SW 1271 (cell line): ENCODE data around the gene SYNE3.

ENCODE experiments used
- DNase-seq, 2 experiments: peaks; one replicate each; lab custom pipeline; 2025; lab: John Stamatoyannopoulos, UW

Gene SYNE3

GRCh38 chr14:95489214-95490137 lies 27.0 kb downstream of the SYNE3 start:
- no peak for DNase-seq

- no peak for DNase-seq
Measured at GRCh38 chr14:95488376-95489213, 27.9 kb downstream of the SYNE3 start.

GRCh38 chr14:95487669-95488084 lies 28.8 kb downstream of the SYNE3 start:
- DNase-seq, result no peak

GRCh38 chr14:95486875-95487668 lies 29.4 kb downstream of the SYNE3 start:
- DNase-seq, result no peak

- no peak for DNase-seq
Measured at GRCh38 chr14:95485222-95485819, 31.1 kb downstream of the SYNE3 start.

- no peak for DNase-seq
Measured at GRCh38 chr14:95484296-95484695, 32.2 kb downstream of the SYNE3 start.

- peak; percentile 60 to 88 for DNase-seq
Measured at GRCh38 chr14:95483309-95484165, 32.9 kb downstream of the SYNE3 start.

GRCh38 chr14:95482627-95483308 lies 33.7 kb downstream of the SYNE3 start:
- no peak for DNase-seq

GRCh38 chr14:95481391-95482022 lies 34.9 kb downstream of the SYNE3 start:
- DNase-seq, result no peak

GRCh38 chr14:95480887-95481226 lies 35.6 kb downstream of the SYNE3 start:
- no peak for DNase-seq

GRCh38 chr14:95480109-95480886 lies 36.2 kb downstream of the SYNE3 start:
- no peak for DNase-seq

- DNase-seq, result no peak
Measured at GRCh38 chr14:95479494-95479893, 37.0 kb downstream of the SYNE3 start.

- no peak for DNase-seq
Measured at GRCh38 chr14:95478818-95479217, 37.6 kb downstream of the SYNE3 start.

- no peak for DNase-seq
Measured at GRCh38 chr14:95478309-95478708, 38.1 kb downstream of the SYNE3 start.

GRCh38 chr14:95477411-95478269 lies 38.8 kb downstream of the SYNE3 start:
- DNase-seq, result no peak

- no peak for DNase-seq
Measured at GRCh38 chr14:95476747-95477146, 39.7 kb downstream of the SYNE3 start.

- DNase-seq, result no peak
Measured at GRCh38 chr14:95475540-95476240, 40.8 kb downstream of the SYNE3 start.
